ENCODE results near the gene SSNA1. TPM values are rescaled to one million over a fixed set of nuclear protein-coding genes. Genes with fewer than 3 reads are reported as not detected.

The SSNA1 gene
- total RNA-seq, 1 donor from 2014 or later, result 123 TPM

- no peak overlapping the region for H3K4me3 ChIP-seq
- H3K27me3 ChIP-seq, result no peaks in the 10 kb centered on the region
- H3K27ac ChIP-seq, result no peak overlapping the region
- H3K36me3 ChIP-seq, result no peaks in the 10 kb centered on the region
- H3K9me3 ChIP-seq, result no peaks in the 10 kb centered on the region
- intact Hi-C loops (cut with DNase I), result no loop called here
- DNase-seq (ENCODE audit: low spot score in 2 of 2), result no peak
- H3K4me1 ChIP-seq, result no peaks in the 10 kb centered on the region
- TF ChIP-seq CTCF (IDR thresholded peaks at IDR 0.05), result no peak
These were observed 38.4 kb upstream of the SSNA1 start for GRCh38 chr9:137149942-137150616.

GRCh38 chr9:137150617-137151457 is 37.6 kb upstream of the SSNA1 start:
- Histone ChIP-seq H3K27ac (no peak overlapping the region), H3K9me3 (no peaks in the 10 kb centered on the region), H3K36me3 (no peaks in the 10 kb centered on the region), H3K4me1 (no peaks in the 10 kb centered on the region), H3K27me3 (no peaks in the 10 kb centered on the region), H3K4me3 (no peak overlapping the region)
- no peak for DNase-seq (ENCODE audit: low spot score in 2 of 2)
- TF ChIP-seq CTCF (IDR thresholded peaks at IDR 0.05), result no peak
- intact Hi-C loops (cut with DNase I), result no loop called here

- Histone ChIP-seq H3K4me3 (no peak overlapping the region), H3K27me3 (peaks cover 6% of the 10 kb centered on the region), H3K36me3 (no peaks in the 10 kb centered on the region), H3K27ac (no peak overlapping the region), H3K4me1 (peaks cover 0 to 4% of the 10 kb centered on the region in 2 donors), H3K9me3 (no peaks in the 10 kb centered on the region)
- intact Hi-C loops (cut with DNase I), result no loop called here
- TF ChIP-seq CTCF (IDR thresholded peaks at IDR 0.05), result no peak
- no peak for DNase-seq (ENCODE audit: low spot score in 2 of 2)
These were observed 35.6 kb upstream of the SSNA1 start for GRCh38 chr9:137152844-137153405.

- Histone ChIP-seq H3K36me3 (no peaks in the 10 kb centered on the region), H3K9me3 (no peaks in the 10 kb centered on the region), H3K27me3 (peaks cover 28% of the 10 kb centered on the region), H3K4me3 (peak overlapping the region in 1 of 2 donors; percentile 29), H3K27ac (no peak overlapping the region), H3K4me1 (peaks cover 0 to 4% of the 10 kb centered on the region in 2 donors)
- intact Hi-C loops (cut with DNase I), result no loop called here
- no peak for DNase-seq (ENCODE audit: low spot score in 2 of 2)
- no peak for TF ChIP-seq CTCF (IDR thresholded peaks at IDR 0.05)
These were observed 31.7 kb upstream of the SSNA1 start for GRCh38 chr9:137156567-137157375.

GRCh38 chr9:137157618-137158415 is 30.7 kb upstream of the SSNA1 start:
- Histone ChIP-seq H3K36me3 (no peaks in the 10 kb centered on the region), H3K27ac (no peak overlapping the region), H3K9me3 (no peaks in the 10 kb centered on the region), H3K4me1 (peaks cover 8 to 12% of the 10 kb centered on the region in 2 donors), H3K4me3 (no peak overlapping the region), H3K27me3 (peaks cover 38% of the 10 kb centered on the region)
- intact Hi-C loops (cut with DNase I), result no loop called here
- DNase-seq (ENCODE audit: low spot score in 2 of 2), result no peak
- TF ChIP-seq CTCF (IDR thresholded peaks at IDR 0.05), result no peak
